HG03342 (cell line): ENCODE data around the gene HMGN1.

ENCODE experiments used
- ATAC-seq: cut with Tn5 transposase; IDR thresholded peaks from one replicate; pipeline ENCODE4 v1.9.1; 2021; ENCODE audit warnings: mild to moderate bottlenecking, moderate library complexity; ENCODE audit not compliant: unreplicated experiment

Gene HMGN1

DNA sequence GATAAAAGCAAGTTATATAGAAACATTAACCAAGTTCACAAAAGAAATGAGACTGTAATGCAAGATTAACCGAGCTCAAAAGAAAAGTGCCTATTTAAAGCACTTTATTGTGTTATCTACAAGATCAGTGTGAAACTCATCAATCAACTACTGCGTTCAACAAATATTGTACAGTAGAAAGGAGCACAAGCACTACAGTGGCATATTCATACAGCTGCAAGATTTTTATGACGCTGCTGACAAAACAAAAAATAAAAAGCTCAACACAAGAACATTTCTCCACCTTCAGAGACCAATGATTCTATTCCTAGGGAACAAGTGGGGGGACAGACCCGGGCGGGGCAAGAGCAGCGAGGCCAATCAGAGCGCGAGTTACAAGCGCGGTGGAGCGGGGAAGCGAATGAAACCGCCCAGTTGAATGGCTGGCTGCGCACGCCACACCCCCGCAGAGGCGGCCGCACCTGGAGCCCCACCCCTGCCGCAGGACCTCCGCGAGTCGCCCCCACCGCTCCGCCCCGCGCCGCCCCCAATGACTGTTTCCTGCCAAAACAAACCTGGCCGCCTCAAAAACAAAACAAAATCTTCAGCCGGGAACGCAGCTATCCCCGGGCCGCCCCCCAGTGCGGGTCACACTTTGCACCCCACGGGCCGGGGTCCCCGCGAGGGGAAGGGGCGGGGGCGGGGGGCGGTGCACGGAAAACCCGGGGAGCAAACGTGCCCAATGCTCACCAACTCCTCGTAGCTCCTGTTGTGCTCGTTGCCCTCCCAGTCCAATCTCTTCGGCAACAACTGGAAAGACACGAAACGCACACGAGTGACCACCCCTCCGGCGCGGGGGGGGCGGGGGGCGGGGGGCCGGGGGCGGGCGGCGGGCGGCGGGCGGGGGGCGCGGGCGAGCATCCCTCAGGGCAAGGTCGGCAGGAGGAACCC, 36.5 kb downstream of the HMGN1 start:
- ATAC-seq: peak; percentile 74

DNA sequence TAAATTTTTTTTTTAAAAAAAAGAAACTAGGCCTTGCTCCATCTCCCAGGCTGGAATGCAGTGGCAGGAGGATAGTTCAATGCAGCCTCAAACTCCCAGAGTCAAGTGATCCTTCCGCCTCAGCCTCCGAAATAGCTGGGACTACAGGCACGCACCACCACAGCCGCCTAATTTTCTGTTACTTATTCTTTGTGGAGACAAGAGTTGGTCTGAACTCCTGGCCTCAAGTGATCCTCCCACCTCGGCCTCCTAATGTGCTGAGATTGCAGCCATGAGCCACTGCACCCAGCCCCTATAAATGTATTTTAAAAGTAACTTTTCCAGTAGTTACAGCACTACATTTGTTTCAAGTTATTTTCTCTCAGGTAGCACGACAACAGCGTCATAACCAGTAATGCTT, 37.7 kb downstream of the HMGN1 start:
- ATAC-seq: no peak

DNA sequence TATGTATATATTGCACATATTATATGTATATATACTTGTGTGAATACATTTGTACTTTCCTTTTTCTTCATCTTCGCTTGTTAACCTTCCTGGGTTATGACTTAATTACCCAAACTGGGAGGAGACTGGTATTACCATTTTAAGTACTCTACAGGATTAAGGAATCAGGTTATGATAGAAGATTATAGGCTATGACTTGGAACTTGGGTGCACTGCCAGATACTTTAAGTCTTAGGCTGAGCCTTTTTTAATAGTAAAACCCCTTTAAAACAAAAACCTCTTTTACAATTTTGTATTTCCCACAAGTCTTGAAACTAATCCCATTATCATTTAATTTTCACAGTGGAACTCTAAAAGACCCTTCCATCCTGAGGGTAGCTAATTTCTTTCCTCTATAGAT, 41.4 kb downstream of the HMGN1 start:
- no peak for ATAC-seq

DNA sequence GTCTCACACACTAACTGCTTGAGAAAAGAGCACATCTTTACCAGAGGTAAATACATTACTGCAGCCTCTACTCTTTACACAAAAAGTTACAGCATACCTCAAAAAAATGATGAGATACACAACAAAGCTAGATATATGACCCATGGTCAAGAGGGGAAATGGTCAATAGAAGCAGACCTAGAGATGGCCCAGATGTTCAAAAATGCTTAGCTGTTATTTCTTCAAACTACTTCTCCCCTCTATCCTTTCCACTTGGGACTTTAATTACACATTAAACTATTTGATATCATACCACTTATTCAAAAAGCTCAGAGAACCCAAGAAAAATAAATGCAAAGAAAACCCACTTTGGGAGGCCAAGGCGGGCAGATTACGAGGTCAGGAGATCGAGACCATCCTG, 48.3 kb downstream of the HMGN1 start:
- ATAC-seq: no peak

DNA sequence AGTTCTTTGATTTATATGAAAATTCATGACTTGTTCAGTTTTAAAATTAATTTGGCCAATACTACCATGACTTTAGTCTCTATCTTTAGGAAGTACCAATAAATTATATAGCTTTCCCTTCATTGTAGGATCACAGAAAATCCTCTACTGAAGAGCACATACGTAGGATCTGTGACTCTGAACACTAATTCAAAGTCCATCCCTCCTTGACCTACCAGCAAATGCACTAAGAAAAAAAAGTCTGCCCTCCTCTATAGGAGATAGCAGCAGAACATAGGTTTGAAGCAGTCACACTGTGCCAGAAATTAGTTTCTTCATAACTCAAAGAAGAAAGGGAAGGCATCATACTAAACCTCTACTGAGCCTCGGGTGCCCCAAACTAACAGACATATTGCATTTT, 52.0 kb downstream of the HMGN1 start:
- ATAC-seq: no peak
